ENCODE results near the gene SH3RF3.

GRCh38 chr2:109306190-109306589 is 177.2 kb downstream of the SH3RF3 start:
- no peak for TF ChIP-seq POLR2A (IDR thresholded peaks at IDR 0.05)
- TF ChIP-seq CTCF (IDR thresholded peaks at IDR 0.05), result no peak
- TF ChIP-seq POLR2AphosphoS5 (IDR thresholded peaks at IDR 0.05), result no peak
